GM19455 (cell line): Measurements from ENCODE around the gene PRMT1.
"Not testable (repeated sequence)": the region's sequence is repeated elsewhere in the genome, so short reads cannot be mapped to it uniquely, and the experiment has no call there.

Experiments used
- ATAC-seq: cut with Tn5 transposase; IDR thresholded peaks from one replicate; pipeline ENCODE4 v1.9.1; 2021; ENCODE audit not compliant: unreplicated experiment

Gene PRMT1

DNA sequence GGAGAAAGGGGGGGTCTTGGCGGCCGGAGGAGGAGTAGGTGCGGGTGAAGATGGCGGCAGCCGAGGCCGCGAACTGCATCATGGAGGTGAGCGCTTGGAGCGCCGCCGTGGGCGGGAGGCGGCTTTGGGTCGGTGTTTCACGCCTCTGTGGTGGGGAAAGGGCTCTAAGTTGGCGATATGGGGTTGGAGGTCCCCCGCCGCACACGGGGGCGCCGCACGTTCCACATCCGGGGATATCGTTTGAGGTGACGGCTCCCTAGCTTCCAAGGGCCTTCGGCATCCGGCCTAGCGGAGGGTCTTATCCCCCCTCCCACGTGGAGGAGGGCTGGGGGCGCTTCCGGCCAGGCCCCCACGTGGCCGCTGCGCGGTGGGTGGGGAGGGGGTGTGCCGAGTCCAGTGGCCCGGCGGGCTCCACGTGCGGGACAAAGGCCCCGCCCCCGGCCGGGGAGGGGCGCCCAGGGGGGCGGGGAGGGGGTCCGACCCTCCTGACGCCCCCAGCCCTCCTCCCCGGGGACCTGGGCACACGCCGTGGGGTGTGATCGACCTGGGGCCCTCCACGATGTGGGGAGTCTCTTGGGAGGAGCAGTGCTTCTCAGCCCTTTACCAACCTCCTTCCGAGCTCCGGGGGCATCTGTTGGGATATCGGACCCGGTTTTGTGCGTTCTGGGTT, at the start of gene PRMT1:
PRMT1 (plus strand) TSS at position 41 of the 670 bp plus-strand sequence; CDS start at position 51, 10 bp downstream.
- ATAC-seq: no peak

DNA sequence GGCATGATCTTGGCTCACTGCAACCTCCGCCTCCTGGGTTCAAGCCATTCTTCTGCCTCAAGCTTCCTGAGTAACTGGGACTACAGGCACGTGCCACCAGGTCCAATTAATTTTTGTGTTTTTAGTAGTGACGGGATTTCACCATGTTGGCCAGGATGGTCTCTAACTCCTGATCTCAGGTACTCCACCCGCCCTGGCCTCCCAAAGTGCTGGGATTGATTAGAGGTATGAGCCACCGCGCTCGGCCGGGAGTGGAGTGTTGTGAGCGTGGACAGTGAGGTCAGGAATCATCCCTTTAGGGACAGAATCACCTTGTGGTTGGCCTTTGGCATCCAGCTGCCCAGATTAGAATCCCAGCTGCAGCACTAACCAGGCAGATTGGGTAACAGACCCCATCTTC, 47.4 kb upstream of the PRMT1 start:
- no peak for ATAC-seq

DNA sequence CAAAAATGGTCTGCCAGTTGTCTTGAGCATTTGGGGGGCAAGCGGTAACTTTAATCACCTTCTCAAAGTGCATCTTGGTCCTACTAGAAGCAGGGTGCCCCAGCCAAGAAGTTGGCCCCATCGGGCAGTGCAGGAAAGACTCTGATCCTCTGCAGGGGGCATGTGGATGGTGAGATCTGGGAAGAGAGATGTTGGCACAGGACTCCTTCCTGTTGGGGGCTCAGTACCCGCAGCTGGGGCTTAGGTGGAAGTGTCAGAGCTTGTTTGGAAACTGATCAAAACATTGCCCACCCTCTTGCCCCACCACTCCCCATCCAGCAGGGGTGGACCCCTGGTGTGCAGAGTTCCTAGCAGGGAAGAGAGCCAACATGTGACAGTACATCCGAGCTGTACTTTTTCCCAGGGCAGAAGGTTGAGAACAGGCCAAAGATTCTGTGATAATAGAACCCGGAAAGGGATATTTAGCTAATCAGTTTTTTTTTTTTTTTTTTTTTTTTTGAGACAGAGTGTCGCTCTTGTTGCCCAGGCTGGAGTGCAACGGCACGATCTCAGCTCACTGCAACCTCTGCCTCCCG, 46.0 kb upstream of the PRMT1 start:
- no peak for ATAC-seq

DNA sequence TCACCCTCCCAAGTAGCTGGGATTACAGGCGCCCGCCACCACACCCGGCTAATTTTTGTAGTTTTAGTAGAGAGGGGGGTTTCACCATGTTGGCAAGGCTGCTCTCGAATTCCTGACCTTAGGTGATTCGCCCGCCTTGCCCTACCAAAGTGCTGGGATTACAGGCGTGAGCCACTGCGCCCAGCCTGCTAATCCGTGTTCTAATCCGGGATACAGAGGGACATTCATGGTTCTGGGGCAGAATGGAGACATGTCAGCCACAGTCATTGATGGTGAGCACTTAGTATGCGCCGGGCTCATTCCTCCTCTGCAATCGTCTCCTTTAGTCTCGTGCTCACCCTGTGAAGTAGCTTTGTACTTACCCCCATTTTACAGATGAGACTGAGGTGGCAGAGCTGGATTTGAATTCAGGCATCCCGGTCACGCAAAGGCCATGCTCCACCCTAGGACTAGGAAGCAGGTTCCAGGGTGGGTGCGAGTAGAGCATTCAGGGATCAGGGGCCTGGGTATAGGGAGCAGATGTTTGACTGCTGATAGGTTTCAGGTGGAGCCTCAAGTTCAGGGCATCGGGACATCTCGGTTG, 45.4 kb upstream of the PRMT1 start:
- no peak for ATAC-seq

DNA sequence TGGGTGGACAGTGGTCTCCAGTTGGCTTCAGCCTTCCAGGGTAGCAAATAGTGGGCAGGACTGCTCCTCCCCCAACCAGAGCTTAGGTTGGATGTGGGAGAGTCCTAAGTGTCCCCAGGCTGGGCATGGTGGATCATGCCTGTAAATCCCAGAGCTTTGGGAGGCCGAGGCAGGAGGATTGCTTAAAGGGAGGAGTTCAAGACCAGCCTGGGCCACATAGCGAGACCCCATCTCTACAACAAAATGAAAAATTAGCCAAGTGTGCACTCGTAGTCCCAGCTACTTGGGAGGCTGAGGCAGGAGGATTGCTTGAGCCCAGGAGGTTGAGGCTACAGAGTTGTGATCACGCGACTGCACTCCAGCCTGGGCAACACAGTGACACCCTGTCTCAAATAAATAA, 44.5 kb upstream of the PRMT1 start:
- no peak for ATAC-seq

DNA sequence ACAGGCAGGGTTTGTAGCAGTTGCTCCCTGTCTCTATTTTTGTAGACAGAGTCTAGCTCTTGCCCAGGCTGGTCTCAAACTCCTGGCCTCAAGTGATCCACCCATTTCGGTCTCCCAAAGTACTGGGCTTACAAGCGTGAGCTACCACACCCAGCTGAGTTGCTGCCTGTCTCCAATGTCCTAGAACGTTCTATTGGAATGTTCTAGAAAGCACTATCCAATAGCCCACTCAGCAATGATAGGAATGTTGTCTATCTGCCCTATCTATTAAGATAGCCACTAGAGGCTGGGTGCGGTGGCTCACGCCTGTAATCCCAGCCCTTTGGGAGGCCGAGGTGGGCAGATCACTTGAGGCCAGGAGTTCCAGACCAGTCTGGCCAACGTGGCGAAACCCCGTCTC, 43.8 kb upstream of the PRMT1 start:
- ATAC-seq: not testable (repeated sequence)

DNA sequence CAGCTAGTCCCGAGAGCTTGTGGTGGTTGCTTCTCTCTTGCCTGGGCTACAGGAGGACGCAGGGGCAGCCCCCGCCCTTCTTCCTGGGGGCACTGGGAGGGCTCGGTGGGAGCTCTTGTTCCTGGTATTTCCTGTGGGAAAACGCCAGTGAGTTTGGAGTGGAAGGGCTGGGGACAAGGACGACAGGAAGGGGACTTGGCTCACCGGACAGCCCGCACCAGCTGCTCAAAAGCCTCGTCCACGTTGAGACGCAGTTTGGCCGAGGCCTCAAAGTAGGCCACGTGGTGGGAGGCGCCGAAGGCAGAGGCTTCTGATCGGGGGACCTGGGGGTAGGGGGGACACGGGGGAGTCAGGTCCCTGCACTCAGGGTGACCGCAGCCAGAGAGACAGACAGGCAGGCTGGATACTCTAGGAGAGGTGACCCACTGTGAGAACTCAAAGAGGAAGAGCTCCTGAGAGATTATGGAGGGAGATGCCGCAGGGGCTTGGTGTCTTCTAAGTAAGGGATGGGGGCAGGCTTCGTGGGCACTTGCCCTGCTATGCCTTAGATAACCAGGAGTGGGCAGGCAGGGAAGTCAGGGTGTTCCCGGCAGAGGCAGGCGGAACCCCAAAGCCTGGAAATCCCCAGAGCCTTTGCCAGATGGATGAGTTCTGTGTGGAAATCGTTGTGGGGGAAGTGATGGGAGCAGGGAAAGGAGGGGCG, 41.4 kb upstream of the PRMT1 start:
- no peak for ATAC-seq

DNA sequence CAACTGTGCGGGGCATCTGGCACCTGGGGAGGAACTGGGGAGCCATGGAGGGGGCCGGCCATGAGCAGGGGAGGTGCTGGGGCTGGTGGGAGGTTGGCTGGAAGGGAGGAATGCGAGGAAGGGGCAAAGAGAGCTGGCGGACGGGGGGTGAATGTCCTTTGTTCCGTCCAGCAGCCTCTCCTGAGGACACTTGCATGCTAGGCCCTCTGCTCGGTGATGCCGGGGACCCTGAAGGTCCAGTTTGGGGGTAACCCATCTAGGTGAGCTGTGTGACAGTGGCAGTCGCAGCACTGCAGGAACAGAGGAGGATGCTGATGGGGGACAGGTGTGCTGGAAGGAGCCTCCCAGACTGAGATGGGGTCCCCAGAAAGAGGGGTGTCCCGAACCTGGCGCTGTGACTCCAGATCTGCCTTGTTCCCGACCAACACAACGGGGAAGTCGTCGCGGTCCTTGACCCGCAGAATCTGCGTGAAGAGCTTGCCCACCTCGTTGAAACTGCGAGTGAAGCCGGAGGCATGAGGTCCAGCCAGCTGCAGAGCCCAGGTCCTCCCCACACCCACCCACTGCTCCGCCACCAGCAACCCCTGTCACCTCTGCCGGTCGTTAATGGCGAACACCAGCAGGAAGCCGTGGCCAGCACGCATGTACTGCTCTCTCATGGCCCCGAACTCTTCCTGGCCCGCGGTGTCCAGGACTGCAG, 40.7 kb upstream of the PRMT1 start:
- no peak for ATAC-seq

DNA sequence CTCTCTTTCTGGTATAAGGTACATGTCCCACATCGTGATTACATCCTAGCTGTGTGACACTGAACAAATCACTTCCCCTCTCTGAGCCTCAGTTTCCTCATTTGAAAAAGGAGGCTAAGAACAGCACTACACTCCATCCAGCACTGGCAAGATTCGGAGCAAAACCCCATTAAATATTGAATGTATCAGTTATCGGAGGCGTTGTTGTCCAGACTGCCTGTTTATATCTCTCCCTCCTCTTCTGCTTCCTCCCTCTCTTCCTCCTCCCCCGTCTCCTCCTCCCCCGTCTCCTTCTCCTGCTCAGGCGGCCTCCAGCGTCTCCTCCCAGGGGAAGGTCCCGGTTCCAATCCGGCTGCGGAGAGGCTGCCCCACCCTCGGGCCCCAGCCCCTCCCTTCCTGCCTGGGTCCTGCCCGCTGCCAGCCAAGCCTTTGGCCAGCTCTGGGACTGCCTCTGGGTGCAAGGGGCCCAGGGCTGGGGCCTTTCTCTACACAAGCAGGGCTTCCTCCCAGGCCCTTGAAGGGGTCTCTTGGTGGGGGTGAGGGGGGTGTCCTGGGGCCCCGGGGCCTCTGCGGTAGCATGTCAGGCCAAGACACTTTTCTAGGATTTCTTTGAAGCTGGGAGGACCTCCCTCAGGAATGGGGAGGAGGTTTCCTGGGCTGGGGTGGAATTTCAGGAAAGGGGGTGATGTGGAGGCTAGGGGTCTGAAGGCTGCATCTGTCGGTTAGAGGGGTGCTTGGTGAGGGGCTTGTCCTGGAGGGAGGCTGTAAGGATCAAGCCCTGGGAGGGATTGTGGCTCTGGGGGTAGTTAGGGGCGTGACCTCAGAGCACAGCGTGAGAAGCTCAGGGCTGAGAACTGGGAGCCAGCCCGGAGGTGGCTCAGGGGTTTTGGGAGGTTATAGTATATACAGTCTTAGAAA, 39.0 kb upstream of the PRMT1 start:
- no peak for ATAC-seq

DNA sequence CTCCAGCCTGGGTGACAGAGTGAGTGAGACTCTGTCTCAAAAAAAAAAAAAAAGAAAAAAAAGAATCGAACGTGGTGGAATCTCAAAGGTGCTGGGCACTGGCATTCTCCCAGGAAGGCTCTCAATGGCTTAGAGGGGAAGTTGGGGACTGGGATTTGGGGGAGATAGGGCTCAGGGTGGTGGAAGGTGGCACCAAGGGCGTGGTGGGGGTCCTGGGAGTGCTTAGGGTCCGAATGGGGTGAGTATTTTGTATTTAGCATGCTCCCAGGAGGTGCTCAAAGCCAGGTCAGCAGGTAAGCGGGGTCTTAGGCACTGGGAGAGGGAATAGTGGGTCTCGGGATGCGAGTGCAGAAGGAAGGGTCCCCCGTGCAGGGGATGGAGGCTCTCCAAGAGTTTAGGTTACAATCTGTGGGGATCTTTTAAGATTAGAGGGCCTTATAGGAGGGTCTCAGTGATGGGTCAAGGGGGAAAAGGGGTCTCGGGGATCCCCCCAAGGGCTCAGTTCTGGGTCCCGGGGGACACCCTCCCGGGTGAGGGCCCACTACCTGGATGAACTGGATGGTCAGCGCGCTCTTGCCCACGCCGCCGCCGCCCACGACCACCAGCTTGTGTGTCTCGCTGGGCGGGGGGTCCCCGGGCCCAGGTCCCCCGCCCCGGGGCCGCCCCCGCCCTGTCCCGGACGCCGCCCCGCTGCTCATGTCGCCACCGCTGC, 37.5 kb upstream of the PRMT1 start:
- ATAC-seq: no peak

DNA sequence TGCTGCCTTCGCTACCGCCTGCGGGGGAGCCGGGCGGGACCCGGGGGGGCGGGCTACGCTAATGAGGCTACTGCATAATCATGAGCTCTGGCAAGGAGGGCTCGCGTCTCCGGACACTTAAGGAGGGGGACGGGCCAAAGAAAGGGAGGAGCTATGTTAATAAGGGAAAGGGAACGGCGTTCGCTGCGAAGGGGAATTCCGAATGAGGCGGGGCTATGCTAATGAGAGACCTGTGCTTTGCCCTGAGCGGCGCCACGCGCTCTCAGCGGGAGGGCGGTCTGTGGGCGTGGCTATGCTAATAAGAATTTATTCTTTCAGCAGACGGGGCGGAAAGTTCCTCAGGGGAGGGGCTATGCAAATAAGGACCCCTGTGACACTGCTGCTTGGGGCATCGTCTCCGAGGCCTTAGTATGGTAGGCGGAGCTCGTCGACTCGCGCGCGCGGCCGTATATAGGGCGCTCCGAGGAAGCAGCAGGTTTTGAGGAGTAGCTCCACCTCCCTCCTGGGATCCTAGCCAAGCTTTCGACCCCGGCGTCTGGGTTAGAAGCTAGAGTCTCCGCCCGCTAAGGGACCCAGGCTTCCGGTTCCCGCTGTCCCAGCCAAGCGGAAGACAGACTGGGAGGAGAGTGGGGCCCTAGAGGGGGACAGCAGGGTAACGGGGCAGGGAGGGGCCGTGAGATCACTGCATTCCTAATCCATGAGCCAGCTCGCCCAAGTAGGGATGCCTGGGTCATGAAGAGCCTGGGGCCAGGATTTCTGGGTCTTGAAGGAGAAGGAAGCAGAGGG, 36.8 kb upstream of the PRMT1 start, which contains the start of gene RRAS:
RRAS (minus strand) TSS at position 31 of the 786 bp plus-strand sequence. CDS start 45 bp downstream, outside the sequence.
- ATAC-seq: peak; percentile 50

DNA sequence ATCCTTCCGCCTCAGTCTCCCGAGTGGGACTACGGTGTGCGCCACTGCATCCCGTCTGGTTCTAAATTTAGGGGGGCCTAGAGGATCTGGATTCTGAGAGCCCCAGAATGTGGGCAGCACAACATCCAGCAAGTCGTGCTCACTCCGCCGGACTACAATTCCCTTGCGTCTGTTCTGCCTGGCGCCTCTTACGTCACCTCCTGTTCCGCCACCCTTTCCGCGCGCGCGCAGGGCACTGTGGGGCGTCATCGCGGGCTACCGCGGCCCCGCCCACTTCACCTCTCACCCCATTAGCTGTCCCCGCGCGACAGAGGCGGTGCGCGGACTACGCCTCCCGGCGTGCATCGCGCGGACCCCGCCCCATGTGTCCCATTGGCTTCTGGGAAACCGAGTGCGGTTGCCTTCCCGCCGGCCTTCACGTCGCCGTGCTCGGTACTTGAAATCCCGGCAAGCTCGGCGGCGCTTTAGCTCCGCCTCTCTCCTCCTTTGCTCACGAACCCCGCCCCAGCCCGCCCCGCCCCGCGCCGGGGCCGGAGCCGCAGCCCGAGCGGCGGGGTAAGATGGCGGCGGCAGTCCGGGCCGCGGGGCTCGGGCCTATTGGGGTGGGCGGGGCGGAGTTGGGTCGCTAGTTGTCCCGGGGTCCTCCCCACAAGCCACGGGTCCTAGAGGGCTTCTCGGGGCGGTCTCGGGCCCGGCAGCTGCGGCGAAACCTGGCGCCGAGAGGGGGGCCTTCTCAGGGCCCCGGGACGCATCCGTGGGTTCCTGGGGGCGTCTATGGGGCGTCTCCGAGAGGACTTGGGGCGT, 35.2 kb upstream of the PRMT1 start, which contains the start of gene SCAF1:
SCAF1 (plus strand) TSS at position 522 of the 804 bp plus-strand sequence. CDS start 2,818 bp downstream, outside the sequence.
- ATAC-seq: peak; percentile 60

DNA sequence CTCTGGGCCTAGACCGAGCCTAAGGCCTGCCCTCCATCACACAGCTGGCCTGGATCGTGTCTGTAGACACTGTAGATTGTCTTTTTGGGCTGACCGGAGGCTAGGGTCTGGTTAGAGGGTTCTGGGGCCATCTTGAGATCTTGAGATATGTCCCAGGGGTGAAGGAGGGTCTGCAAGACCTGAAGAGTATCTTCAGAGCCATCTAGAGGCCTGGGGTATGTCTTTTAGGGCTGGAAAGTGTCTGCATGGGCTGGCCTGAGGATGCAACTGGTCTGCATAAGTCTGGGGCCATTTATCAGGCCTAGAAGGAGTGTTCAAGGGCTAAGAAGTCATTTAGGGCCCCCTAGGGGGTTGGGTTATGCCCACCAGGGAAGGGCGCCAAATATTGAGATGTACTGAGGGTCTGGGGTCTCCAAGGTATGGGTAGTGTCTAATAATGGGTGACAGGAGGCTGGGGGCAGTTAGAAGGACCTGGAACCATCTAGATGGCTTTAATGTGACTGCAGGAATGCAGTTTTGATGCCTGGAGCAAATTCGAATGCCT, 34.5 kb upstream of the PRMT1 start:
- no peak for ATAC-seq

DNA sequence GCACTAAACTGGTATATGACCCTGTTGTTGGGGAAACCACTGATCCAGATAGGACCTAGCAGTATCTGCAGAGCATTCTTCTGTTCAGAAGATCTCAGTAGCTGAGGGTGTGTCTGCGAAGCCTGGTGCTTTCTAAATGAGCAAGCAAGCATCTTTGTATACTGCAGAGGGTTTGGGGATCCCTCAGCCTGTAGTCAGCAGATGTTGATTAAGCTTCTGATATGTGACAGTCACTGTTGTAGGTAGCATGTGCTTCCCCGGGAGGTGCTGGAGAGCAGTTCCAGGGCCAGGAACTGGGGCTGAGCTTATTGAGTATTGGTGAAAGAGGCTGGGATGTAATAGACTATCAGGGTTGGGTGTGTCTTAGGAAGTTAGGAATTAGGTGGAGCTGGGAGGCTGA, 33.6 kb upstream of the PRMT1 start:
- ATAC-seq: no peak

DNA sequence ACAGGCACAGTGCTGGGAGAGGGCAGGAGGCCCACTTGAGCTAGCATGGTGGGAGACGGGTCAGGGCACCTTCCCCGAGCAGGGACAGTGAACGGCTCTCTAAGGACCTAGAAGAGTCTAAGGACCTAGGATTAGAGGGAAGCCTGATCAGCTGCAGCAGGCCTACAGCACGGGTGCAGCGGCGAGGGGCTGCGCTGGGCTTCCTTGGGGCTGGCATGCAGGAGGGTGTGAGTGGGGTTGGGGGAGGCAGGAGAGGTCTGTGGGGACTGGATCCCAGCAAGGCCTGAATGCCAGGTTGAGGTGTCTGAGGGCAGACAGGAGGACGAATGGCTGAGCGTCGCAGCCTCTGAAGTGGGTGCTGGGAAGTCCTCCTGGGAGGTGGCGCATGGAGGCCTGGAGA, 31.5 kb upstream of the PRMT1 start:
- no peak for ATAC-seq

DNA sequence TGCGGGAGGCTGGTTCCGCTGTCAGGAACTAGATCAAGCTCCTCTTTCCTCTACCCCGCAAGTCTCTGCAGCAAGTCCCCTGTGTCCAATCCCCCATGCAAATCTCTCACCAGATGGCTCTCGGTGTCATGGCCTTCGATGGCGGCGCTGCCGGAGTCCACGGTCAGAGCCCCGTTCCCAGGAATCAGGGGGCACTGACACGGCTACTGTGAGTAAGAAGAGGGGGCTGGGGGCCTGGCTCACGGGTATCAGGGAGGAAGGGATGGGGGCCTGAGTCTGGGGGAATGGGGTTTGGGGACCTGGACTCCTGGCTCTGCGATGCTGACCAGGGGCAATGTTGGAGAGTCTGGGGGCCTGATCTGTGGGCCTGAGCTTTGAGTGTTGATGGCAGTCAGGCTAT, 31.1 kb upstream of the PRMT1 start:
- no peak for ATAC-seq

DNA sequence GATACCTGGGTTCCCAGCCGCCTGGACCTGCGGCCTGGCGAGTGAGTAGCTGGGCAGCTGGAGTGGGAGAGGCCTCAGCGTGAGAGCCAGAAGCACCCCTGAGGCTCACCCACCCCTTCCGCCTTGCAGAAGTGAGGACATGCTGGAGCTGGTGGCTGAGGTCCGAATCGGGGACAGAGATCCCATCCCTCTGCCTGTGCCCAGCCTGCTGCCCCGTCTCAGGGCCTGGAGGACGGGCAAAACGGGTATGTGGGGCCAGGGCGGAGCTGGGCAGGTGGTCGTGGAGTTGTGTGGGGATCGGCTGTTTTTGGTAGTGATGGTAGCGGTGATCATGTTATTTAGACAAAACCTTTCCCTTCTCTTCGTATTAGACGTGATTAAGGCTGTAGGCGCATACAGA, 30.5 kb upstream of the PRMT1 start:
- no peak for ATAC-seq
